ENCODE data around the gene PTPRT.

The PTPRT gene

DNA sequence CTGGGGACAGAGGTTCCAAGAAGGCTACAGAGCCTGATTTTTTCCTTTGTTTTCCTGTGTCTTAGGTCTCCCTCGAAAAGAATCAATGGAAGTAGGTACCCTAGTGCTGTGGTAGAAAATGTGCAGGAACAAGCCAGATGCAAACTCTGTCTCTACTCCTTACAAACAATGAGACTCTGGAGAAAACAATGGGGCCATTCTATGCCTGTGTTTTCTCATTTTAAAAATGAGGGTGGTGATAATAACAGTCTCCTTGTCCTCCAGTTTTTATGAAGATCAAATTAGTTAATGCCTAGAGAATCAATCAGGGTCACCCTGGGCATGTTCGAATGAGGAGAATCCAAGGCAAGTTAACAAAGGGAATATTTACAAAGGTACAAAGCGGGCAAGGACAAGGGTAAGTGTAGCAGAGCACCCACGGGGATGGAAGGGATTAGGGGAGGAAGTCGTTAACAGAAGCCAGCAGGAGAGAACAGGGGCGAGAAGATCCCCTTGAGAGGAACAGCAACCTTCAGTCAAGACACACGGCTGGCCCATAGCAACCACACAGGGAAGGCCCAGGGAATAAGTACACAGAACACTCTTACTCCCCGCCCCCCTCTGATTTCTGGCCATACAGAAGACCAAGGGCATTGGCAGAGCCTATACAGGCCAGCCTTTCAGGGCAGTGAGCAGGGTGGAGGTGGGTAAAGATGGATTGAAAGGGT lies 342.8 kb downstream of the PTPRT start:
- no peak overlapping the region for H3K27ac Mint-ChIP-seq
- H3K4me3 Mint-ChIP-seq: no peak overlapping the region
- H3K4me1 Mint-ChIP-seq (ENCODE audit: low read depth): no peaks in the 10 kb centered on the region
- H3K27me3 Mint-ChIP-seq: no peaks in the 10 kb centered on the region
- peaks cover 59% of the 10 kb centered on the region for H3K9me3 Mint-ChIP-seq
- intact Hi-C loops (cut with micrococcal nuclease): no loop called here
- H3K36me3 Mint-ChIP-seq (ENCODE audit: low read depth): no peaks in the 10 kb centered on the region

DNA sequence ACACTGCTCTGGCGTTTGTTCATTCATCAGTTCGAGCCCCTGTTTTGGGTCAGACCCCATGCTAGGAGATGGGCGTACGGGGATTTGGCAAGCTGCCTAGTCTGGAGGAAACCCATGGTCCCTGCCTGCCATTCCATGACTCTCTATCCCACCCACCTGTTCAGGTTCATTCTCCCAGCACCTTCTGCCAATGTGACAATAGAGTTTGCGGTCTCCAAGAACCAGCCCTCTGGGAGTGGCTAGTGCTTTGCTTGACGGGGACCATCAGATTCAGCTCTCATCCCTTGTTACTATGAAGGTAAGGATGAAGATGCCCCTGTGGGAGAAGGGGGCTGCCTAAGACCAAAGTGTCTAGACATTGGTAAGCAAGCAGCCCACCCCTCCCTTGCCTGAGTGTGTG lies 345.0 kb downstream of the PTPRT start:
- Mint-ChIP-seq H3K9me3 (peaks cover 48% of the 10 kb centered on the region), H3K36me3 (ENCODE audit: low read depth) (no peaks in the 10 kb centered on the region), H3K4me3 (no peak overlapping the region), H3K4me1 (ENCODE audit: low read depth) (no peaks in the 10 kb centered on the region), H3K27ac (no peak overlapping the region), H3K27me3 (no peaks in the 10 kb centered on the region)
- intact Hi-C loops (cut with micrococcal nuclease): no loop called here

DNA sequence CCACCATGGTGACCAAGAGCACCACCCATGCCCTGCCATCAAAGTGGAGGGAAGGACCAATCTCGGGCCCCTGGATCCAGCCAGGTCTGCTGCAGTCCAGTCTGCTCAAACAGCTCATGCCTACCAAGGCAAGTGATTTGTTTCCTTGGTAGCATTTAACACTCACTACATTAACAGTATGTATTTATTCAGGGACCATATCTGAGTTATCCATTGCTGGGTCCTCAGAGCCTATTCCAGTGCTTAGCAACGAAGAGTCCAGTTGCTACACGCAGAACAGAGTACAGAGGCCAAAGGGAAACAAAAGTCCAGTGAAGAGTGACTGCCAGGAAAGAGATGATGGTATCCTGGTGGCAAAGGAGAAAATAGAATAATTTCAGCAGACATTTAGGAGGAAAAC lies 352.2 kb downstream of the PTPRT start:
- Mint-ChIP-seq H3K9me3 (no peaks in the 10 kb centered on the region), H3K36me3 (ENCODE audit: low read depth) (no peaks in the 10 kb centered on the region), H3K27ac (no peak overlapping the region), H3K4me3 (no peak overlapping the region), H3K27me3 (no peaks in the 10 kb centered on the region), H3K4me1 (ENCODE audit: low read depth) (no peaks in the 10 kb centered on the region)
- intact Hi-C loops (cut with micrococcal nuclease): no loop called here

DNA sequence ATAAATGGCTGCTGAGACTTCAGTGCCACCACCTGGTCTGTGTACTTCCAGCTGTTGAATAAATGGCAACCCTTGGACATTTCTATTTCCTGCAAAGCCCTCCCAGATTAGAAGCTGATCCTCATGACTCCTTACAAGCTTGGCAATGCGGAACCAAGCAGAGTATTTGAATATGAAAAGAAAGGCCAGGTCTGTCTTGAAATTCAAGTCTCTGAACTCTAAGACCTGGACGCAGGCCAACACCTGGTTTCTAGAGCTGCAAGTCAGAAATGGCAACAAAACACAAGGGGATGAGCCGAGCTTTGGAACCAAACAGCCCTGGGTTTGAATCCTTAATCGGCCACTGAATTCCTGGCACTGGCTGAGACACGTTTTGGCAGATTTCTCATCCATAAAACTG lies 353.4 kb downstream of the PTPRT start:
- H3K27me3 Mint-ChIP-seq: no peaks in the 10 kb centered on the region
- intact Hi-C loops (cut with micrococcal nuclease): no loop called here
- no peaks in the 10 kb centered on the region for H3K4me1 Mint-ChIP-seq (ENCODE audit: low read depth)
- H3K27ac Mint-ChIP-seq: no peak overlapping the region
- no peak overlapping the region for H3K4me3 Mint-ChIP-seq
- H3K36me3 Mint-ChIP-seq (ENCODE audit: low read depth): no peaks in the 10 kb centered on the region
- no peaks in the 10 kb centered on the region for H3K9me3 Mint-ChIP-seq

DNA sequence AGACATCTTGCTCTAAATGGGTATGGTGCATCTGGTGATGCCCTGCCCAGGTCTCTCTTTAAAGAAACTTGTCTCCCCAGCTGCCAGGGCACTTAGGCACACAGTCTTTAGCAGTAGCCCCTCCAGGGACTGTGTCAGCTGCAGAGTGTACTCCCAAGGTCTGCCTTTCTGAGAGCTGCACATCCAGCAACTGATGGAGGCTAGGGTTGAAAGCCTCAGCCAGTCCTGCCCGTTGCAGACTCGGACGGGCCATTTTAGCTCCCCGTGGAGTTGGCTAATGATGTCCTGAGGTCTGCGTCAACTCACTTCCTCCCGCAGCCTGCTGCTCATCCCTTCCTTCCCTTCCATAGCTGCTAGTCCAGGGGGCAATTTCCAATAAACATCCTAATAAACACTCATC lies 381.8 kb downstream of the PTPRT start:
- intact Hi-C loops (cut with micrococcal nuclease): no loop called here
- H3K27ac Mint-ChIP-seq: no peak overlapping the region
- H3K9me3 Mint-ChIP-seq: no peaks in the 10 kb centered on the region
- H3K27me3 Mint-ChIP-seq: no peaks in the 10 kb centered on the region
- H3K4me1 Mint-ChIP-seq (ENCODE audit: low read depth): no peaks in the 10 kb centered on the region
- H3K36me3 Mint-ChIP-seq (ENCODE audit: low read depth): no peaks in the 10 kb centered on the region
- no peak overlapping the region for H3K4me3 Mint-ChIP-seq

DNA sequence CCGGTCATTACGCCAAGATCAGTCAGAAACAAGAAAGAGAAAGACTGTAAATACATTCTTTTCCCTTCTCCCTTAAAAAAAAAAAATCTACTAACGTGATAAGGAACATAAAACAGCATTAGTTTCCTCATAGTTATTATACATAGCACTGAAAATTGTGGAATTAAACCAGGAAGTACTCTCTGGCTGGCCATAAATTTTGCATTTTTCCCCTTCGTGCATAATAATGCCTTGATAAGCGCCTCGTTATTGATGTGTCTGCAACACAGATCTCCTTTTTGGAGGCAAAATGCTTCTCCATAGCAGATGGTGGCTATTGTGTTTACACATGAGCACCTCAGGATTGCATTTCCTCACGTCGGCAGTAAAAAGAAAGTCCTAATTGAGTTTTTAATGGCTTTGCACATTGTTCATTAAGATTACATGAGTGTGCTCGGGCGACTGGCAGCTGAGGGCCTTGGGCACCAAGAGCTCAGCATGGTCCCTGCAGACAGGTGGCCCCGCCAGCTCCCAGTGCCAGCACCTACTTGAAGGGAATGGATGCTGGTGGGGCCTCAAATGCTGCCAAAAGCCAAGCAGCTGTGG lies 394.5 kb downstream of the PTPRT start:
- H3K4me1 Mint-ChIP-seq (ENCODE audit: low read depth): no peaks in the 10 kb centered on the region
- no peaks in the 10 kb centered on the region for H3K27me3 Mint-ChIP-seq
- H3K4me3 Mint-ChIP-seq: no peak overlapping the region
- intact Hi-C loops (cut with micrococcal nuclease): no loop called here
- no peak overlapping the region for H3K27ac Mint-ChIP-seq
- H3K36me3 Mint-ChIP-seq (ENCODE audit: low read depth): no peaks in the 10 kb centered on the region
- peaks cover 9% of the 10 kb centered on the region for H3K9me3 Mint-ChIP-seq

DNA sequence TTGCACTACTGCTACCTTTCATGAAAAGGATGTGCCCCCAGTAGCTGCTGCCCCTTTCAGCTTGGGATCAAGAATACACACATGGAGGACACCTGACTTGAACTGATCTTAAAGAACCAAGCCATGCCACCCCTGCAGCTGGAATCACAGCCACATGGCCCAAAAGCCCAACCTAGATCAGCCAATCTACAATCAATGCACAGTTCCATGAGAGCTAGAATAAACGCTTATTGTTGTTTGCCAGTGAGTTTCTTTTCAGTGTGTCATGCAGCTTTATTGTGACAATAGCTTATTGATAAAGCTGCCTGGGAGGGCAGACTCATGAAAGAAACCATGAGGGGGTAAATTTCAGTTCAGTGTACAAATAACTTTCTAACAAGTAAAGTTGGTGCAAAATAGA lies 397.7 kb downstream of the PTPRT start:
- Mint-ChIP-seq H3K27ac (no peak overlapping the region), H3K4me1 (ENCODE audit: low read depth) (no peaks in the 10 kb centered on the region), H3K4me3 (no peak overlapping the region), H3K9me3 (peaks cover 3% of the 10 kb centered on the region), H3K36me3 (ENCODE audit: low read depth) (no peaks in the 10 kb centered on the region), H3K27me3 (no peaks in the 10 kb centered on the region)
- intact Hi-C loops (cut with micrococcal nuclease): no loop called here

DNA sequence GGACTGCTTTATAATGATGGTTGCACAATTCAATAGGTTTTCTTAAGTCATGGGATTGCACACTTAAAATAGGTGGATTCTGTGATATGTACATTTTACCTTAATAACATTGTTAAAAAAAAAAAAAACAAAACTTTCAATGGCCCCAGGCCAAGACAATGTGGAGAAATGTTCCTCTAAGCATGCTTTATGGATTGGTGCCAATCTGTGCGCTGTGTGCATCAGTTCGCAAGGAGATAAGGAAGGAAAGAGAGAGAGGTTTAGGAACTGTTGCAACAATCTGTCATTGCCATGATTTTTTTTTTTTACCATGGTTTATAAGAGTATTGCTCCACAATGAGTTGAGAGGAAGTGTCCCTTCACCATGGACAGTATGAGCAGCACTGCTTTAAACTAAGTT lies 399.6 kb downstream of the PTPRT start:
- Mint-ChIP-seq H3K27me3 (no peaks in the 10 kb centered on the region), H3K27ac (no peak overlapping the region), H3K9me3 (no peaks in the 10 kb centered on the region), H3K4me3 (no peak overlapping the region), H3K36me3 (ENCODE audit: low read depth) (no peaks in the 10 kb centered on the region), H3K4me1 (ENCODE audit: low read depth) (no peaks in the 10 kb centered on the region)
- intact Hi-C loops (cut with micrococcal nuclease): no loop called here

DNA sequence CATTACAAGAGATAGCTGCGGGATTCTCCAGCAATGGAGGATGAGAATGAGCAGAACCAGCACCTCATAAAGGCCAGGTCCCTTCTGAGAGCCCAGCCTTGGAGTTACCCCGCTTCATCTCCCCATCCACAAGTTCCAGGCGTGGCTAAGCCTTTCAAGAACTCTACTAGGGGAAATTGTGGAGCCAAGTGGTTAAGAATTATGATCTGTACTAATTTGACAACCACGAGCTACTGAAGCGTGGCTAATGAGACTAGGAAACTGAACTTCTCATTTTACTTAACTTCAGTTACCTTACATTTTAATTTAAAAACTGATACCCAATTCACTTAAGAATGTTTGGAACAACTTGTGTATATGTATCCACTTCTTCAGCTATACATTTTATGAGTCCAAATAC lies 401.0 kb downstream of the PTPRT start:
- Mint-ChIP-seq H3K27me3 (no peaks in the 10 kb centered on the region), H3K4me3 (no peak overlapping the region), H3K9me3 (no peaks in the 10 kb centered on the region), H3K36me3 (ENCODE audit: low read depth) (no peaks in the 10 kb centered on the region), H3K27ac (no peak overlapping the region), H3K4me1 (ENCODE audit: low read depth) (no peaks in the 10 kb centered on the region)
- intact Hi-C loops (cut with micrococcal nuclease): no loop called here

DNA sequence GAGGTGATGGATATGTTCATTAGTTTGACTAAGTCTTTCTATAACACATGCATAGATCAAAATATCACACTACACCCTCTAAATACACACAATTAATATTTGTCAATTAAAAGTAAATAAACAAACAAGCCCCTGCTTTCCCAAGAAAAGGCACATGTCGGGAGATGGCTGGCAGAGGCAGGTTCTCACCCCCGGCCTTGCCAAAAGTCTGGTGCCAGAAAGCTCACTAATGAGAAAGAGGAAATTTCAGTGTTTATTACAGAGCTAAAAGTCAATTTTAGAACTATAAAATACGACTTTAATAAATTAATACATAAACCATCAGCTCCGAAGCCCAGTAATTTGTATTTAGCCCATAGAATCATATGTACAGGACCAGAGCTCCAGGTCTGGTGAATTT lies 404.7 kb downstream of the PTPRT start:
- H3K4me1 Mint-ChIP-seq (ENCODE audit: low read depth): no peaks in the 10 kb centered on the region
- H3K27me3 Mint-ChIP-seq: no peaks in the 10 kb centered on the region
- no peak overlapping the region for H3K27ac Mint-ChIP-seq
- H3K36me3 Mint-ChIP-seq (ENCODE audit: low read depth): no peaks in the 10 kb centered on the region
- no peak overlapping the region for H3K4me3 Mint-ChIP-seq
- intact Hi-C loops (cut with micrococcal nuclease): no loop called here
- H3K9me3 Mint-ChIP-seq: peaks cover 18% of the 10 kb centered on the region

DNA sequence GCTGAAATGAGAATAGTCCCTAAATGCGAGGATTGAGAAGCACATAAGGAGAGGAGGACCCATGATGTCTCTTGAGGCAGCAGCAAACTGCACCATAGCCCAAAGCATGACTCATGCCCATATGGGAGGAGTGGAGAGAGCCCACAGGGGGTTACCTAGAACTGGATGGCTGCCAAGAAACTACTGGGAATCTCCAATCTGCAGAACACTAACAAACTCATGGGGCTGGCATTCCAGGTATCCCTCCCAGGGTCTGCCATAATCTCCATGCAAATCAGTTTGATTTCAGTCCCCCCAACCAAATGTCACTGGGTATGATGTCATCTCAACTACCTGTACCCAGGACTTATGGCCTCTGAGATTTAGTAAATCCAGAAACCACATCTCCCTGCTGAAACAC lies 410.5 kb downstream of the PTPRT start:
- H3K27ac Mint-ChIP-seq: no peak overlapping the region
- H3K4me3 Mint-ChIP-seq: no peak overlapping the region
- peaks cover 18% of the 10 kb centered on the region for H3K9me3 Mint-ChIP-seq
- no peaks in the 10 kb centered on the region for H3K27me3 Mint-ChIP-seq
- intact Hi-C loops (cut with micrococcal nuclease): no loop called here
- H3K36me3 Mint-ChIP-seq (ENCODE audit: low read depth): no peaks in the 10 kb centered on the region
- no peaks in the 10 kb centered on the region for H3K4me1 Mint-ChIP-seq (ENCODE audit: low read depth)

DNA sequence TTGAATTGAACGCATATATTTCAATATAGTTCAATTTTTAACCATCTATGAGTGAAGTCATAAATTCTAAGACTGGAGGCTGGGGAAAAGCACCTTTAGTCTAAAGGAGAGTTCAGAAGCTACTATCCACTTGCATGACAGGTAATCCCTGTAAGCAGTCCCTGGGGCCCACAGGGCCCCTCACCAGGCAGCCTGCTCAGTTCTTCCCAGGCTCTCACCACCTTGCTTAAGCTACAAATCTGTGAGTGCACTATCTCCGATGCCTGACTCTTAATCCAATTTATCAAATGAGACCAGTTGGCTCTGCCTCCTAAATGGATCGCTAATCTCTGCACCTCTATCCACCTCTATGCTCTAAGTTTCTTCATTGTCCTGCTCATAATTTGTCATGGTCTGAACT lies 413.8 kb downstream of the PTPRT start:
- Mint-ChIP-seq H3K27me3 (no peaks in the 10 kb centered on the region), H3K36me3 (ENCODE audit: low read depth) (no peaks in the 10 kb centered on the region), H3K4me3 (no peak overlapping the region), H3K27ac (no peak overlapping the region), H3K9me3 (peaks cover 16% of the 10 kb centered on the region), H3K4me1 (ENCODE audit: low read depth) (no peaks in the 10 kb centered on the region)
- intact Hi-C loops (cut with micrococcal nuclease): no loop called here

DNA sequence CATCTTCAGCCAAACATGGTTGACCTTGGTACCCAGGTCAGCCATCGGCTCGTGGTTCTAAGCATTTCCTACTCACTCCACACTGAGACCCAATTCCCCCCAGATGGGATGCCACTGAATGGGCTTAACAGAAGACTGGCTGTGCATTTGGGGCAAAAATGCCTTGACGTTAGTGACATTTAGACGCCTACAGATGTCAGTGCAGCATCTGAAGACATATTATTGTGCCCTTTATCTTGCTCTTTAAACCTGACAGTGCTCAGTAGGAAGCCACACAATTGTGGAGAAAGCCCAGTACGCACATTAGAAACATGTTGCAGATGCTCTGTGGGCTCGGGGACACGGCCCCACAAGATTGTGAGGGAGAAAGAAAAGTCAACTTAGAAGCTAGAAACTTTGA lies 414.7 kb downstream of the PTPRT start:
- Mint-ChIP-seq H3K4me1 (ENCODE audit: low read depth) (no peaks in the 10 kb centered on the region), H3K9me3 (peaks cover 15% of the 10 kb centered on the region), H3K36me3 (ENCODE audit: low read depth) (no peaks in the 10 kb centered on the region), H3K27me3 (no peaks in the 10 kb centered on the region), H3K27ac (no peak overlapping the region), H3K4me3 (no peak overlapping the region)
- intact Hi-C loops (cut with micrococcal nuclease): no loop called here

DNA sequence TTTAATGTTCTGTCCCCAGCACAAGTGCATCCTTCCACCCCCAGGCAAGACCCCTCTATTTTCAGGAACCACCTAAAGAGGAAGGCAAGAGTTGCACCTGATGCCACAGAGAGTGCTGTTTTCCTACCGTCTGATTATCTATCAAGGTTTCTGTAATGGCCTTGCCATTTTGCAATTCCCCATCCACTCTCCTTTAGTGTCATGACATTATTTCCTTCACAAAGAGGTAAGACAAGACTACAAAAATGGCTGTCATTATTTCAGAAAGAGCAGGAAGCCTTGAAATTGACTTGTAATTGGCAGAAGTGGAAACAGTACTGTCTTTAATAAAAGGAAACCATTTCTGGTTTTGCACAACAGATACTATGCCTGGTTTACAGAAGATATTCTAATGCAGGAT lies 426.7 kb downstream of the PTPRT start:
- Mint-ChIP-seq H3K27ac (no peak overlapping the region), H3K4me1 (ENCODE audit: low read depth) (no peaks in the 10 kb centered on the region), H3K4me3 (no peak overlapping the region), H3K36me3 (ENCODE audit: low read depth) (no peaks in the 10 kb centered on the region), H3K27me3 (no peaks in the 10 kb centered on the region), H3K9me3 (no peaks in the 10 kb centered on the region)
- intact Hi-C loops (cut with micrococcal nuclease): no loop called here

DNA sequence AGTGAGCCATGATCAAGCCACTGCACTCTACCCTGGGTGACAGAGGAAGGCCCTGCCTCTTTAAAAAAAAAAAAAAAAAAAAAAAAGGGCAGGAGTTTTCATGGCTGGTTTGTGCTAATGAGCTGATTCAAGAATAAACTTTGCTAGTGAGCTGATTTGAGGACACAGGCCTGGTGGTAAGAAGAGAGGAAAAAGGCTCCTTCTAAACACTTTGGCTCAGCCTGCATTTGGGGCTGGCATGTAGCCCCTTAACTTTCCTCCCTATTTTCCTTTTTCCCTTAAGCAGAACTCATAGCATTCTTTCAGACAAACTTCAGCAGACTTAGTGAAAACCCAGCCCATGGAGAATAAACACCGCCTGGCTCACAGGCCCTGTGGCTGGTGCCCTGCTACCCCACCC lies 432.7 kb downstream of the PTPRT start:
- Mint-ChIP-seq H3K4me1 (ENCODE audit: low read depth) (no peaks in the 10 kb centered on the region), H3K36me3 (ENCODE audit: low read depth) (no peaks in the 10 kb centered on the region), H3K27me3 (no peaks in the 10 kb centered on the region), H3K4me3 (no peak overlapping the region), H3K27ac (no peak overlapping the region), H3K9me3 (no peaks in the 10 kb centered on the region)
- intact Hi-C loops (cut with micrococcal nuclease): no loop called here

Data from dendritic cell treated with granulocyte-macrophage colony-stimulating factor and Interleukin-4, amounts not matched to agents 40 ng/mL and 50 ng/mL, for 4 days (primary cell).